Keratinocyte (primary cell): ENCODE data around the gene DECR2.

Experiments
- EZH2 ChIP-seq: IDR thresholded peaks from one replicate; pipeline ENCODE4 v1.6.1; 2012; ENCODE audit warnings: inconsistent platforms, mild to moderate bottlenecking, low read length, moderate library complexity
- TF ChIP-seq, protein P1 (sequence below), 3 experiments: IDR thresholded peaks in 1 of 3; conservative IDR thresholded peaks in 1 of 3; optimal IDR thresholded peaks in 1 of 3; 2 replicates in 2 of 3; 3 replicates in 1 of 3; pipeline versions ENCODE3 to v1.5.1; 2011; ENCODE audit warnings: low read length in 3 of 3, mild to moderate bottlenecking in 3 of 3, moderate library complexity in 2 of 3, control low read depth in 1 of 3, inconsistent platforms in 1 of 3; ENCODE audit not compliant: insufficient read depth in 2 of 3; ENCODE audit errors: extremely low read depth in 1 of 3

DNA sequence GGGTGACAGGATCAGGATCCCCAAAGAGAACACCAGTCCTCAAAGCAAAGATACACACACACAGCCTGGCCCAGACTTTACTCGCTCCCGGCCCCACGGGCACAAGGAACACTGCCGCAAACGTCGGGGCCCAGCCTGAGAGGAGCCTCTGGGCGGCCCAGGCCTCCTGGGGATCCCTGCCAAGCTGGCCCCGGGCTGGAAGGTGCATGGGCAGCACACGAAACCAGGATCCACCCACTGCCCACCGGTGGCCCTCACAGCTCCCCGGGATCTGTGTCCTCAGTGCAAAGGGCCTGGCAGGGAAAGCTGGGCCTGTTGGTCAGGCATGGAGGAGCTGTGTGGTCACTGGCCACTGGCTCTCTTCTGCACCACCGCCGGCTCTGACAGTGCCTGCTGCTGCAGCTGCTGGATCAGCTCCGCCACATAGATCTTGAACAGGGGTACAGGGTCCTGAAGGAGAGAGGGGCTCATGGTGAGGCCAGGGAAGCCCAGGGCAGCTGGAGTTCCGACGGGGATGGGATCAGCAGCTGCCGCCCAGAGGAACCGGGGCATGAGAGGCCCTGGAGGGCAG lies 34.3 kb upstream of the DECR2 start:
- TF ChIP-seq, protein P1, sequence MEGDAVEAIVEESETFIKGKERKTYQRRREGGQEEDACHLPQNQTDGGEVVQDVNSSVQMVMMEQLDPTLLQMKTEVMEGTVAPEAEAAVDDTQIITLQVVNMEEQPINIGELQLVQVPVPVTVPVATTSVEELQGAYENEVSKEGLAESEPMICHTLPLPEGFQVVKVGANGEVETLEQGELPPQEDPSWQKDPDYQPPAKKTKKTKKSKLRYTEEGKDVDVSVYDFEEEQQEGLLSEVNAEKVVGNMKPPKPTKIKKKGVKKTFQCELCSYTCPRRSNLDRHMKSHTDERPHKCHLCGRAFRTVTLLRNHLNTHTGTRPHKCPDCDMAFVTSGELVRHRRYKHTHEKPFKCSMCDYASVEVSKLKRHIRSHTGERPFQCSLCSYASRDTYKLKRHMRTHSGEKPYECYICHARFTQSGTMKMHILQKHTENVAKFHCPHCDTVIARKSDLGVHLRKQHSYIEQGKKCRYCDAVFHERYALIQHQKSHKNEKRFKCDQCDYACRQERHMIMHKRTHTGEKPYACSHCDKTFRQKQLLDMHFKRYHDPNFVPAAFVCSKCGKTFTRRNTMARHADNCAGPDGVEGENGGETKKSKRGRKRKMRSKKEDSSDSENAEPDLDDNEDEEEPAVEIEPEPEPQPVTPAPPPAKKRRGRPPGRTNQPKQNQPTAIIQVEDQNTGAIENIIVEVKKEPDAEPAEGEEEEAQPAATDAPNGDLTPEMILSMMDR (optimal IDR thresholded peaks at IDR 0.05 in 1 of 3, IDR thresholded peaks at IDR 0.05 in 1 of 3, conservative IDR thresholded peaks at IDR 0.05 in 1 of 3; ENCODE audit: extremely low read depth in 1 of 3, insufficient read depth in 2 of 3, low read length in 3 of 3): no peak
- no peak for TF ChIP-seq EZH2
